PC-9 (cell line): ENCODE measurements around the gene CGGBP1. TPM values are rescaled to one million over a fixed set of nuclear protein-coding genes. Genes with fewer than 3 reads are reported as not detected.

Experiments
- BruUV-seq: library from RNA; stranded (reverse); fragments of 400-500 nt; replicated peaks from 2 replicates; lab custom pipeline; 2021; lab: Mats Ljungman, UMichigan
- CTCF ChIA-PET: fragments of 300-600 bp; sonication (Branson Sonifier 250); formaldehyde crosslinking; loops from one replicate; lab custom pipeline; 2022; ENCODE audit warnings: antibody characterized with exemption; lab: Charles Lee
- POLR2A ChIA-PET: fragments of 300-600 bp; sonication (Branson Sonifier 250); formaldehyde crosslinking; loops from one replicate; lab custom pipeline; 2022; ENCODE audit warnings: antibody characterized with exemption; ENCODE audit not compliant: unreplicated experiment; lab: Charles Lee
- DNase-seq, 2 experiments: peaks; one replicate each; pipeline versions ENCODE4 v3.0.0 to v3.0.0-alpha.2; 2015 to 2022; ENCODE audit warnings: mixed read lengths in 1 of 2
- H2AFZ ChIP-seq: fragments of 200-600 bp; sonication (generic); 2 replicates; pipeline ENCODE4 v1.8.1; 2017; ENCODE audit warnings: antibody characterized with exemption
- H3F3A ChIP-seq: fragments of 200-600 bp; sonication (generic); 2 replicates; pipeline ENCODE4 v1.8.1; 2017; ENCODE audit warnings: antibody characterized with exemption, mild to moderate bottlenecking, low read depth; ENCODE audit not compliant: insufficient read depth
- H3K27ac ChIP-seq: fragments of 200-600 bp; sonication (generic); 2 replicates; pipeline ENCODE4 v1.6.1; 2016; ENCODE audit warnings: mixed run types
- H3K27me3 ChIP-seq: fragments of 200-600 bp; sonication (generic); 2 replicates; pipeline ENCODE4 v1.6.1; 2016; ENCODE audit warnings: low read depth, mixed run types; ENCODE audit not compliant: insufficient read depth
- H3K36me3 ChIP-seq: fragments of 200-600 bp; sonication (generic); 2 replicates; pipeline ENCODE4 v1.6.1; 2016; ENCODE audit warnings: low read depth, mixed run types
- H3K4me1 ChIP-seq: fragments of 200-600 bp; sonication (generic); replicated peaks from 2 replicates; pipeline ENCODE4 v1.6.1; 2016; ENCODE audit warnings: mixed run types; ENCODE audit not compliant: insufficient read depth
- H3K4me2 ChIP-seq: fragments of 200-600 bp; sonication (generic); 2 replicates; pipeline ENCODE4 v1.6.1; 2017; ENCODE audit warnings: mixed run types
- H3K4me3 ChIP-seq: fragments of 200-600 bp; sonication (generic); 2 replicates; pipeline ENCODE4 v1.6.1; 2016; ENCODE audit warnings: mixed run types
- H3K79me2 ChIP-seq: fragments of 200-600 bp; sonication (generic); 2 replicates; pipeline ENCODE4 v1.6.1; 2017; ENCODE audit warnings: low read depth, mixed run types
- H3K9me2 ChIP-seq: fragments of 200-600 bp; sonication (generic); 2 replicates; pipeline ENCODE4 v1.8.1; 2017; ENCODE audit warnings: mild to moderate bottlenecking; ENCODE audit not compliant: insufficient read depth
- H3K9me3 ChIP-seq: fragments of 200-600 bp; sonication (generic); 2 replicates; pipeline ENCODE4 v1.8.1; 2016; ENCODE audit warnings: low read depth; ENCODE audit not compliant: insufficient read depth
- H4K20me1 ChIP-seq: fragments of 200-600 bp; sonication (generic); 2 replicates; pipeline ENCODE4 v1.8.1; 2017; ENCODE audit not compliant: insufficient read depth
- EZH2 ChIP-seq: fragments of 200-600 bp; sonication (generic); IDR thresholded peaks from 2 replicates; pipeline ENCODE4 v1.8.0; 2017; ENCODE audit warnings: antibody characterized with exemption, low read depth
- intact Hi-C: fragments of 100-400 bp; cut with micrococcal nuclease; formaldehyde crosslinking; loops from one replicate; pipeline ENCODE4 v1.10.0; 2022; ENCODE audit not compliant: unreplicated experiment
- total RNA-seq: library from RNA; stranded (reverse); gene quantifications from 2 replicates; pipeline ENCODE4 v1.2.3, GENCODE V29; 2021
- TF ChIP-seq, protein P1 (sequence below): fragments of 200-600 bp; sonication (generic); conservative IDR thresholded peaks from 2 replicates; pipeline ENCODE4 v1.6.1; 2017; ENCODE audit warnings: mixed run types, antibody characterized with exemption, mild to moderate bottlenecking, moderate library complexity

The CGGBP1 gene
- total RNA-seq, 1 experiment from 2014 or later: 47.5 TPM

DNA sequence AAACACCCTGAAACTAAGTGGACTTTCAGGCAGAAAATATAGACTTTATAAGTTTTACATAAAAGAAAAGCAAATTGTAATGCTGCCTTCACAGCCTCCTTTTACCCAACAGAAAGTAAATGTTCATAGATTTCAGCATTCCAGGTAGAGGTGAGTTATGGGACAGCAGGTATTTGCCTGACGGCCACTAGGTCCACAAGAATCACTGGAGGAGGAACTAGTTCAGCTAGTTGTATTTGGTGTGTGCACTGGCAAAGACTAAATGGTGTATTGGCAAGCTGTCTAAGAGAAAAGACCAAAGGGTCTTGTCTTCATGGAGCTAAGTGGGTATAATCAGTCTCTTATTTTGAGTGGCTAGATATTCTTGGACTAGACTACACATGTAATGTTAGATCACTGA lies 34.5 kb upstream of the CGGBP1 start:
- H2AFZ ChIP-seq: no peak overlapping the region
- intact Hi-C loops: no loop called here
- H3F3A ChIP-seq: no peaks in the 10 kb centered on the region
- ChIA-PET POLR2A (no interaction called here), CTCF (no interaction called here)
- BruUV-seq: no TSS peak
- H3K27ac ChIP-seq: no peak overlapping the region
- no peaks in the 10 kb centered on the region for H3K9me2 ChIP-seq
- H4K20me1 ChIP-seq: no peaks in the 10 kb centered on the region
- H3K9me3 ChIP-seq: no peaks in the 10 kb centered on the region
- no peak for TF ChIP-seq EZH2
- TF ChIP-seq, protein P1, sequence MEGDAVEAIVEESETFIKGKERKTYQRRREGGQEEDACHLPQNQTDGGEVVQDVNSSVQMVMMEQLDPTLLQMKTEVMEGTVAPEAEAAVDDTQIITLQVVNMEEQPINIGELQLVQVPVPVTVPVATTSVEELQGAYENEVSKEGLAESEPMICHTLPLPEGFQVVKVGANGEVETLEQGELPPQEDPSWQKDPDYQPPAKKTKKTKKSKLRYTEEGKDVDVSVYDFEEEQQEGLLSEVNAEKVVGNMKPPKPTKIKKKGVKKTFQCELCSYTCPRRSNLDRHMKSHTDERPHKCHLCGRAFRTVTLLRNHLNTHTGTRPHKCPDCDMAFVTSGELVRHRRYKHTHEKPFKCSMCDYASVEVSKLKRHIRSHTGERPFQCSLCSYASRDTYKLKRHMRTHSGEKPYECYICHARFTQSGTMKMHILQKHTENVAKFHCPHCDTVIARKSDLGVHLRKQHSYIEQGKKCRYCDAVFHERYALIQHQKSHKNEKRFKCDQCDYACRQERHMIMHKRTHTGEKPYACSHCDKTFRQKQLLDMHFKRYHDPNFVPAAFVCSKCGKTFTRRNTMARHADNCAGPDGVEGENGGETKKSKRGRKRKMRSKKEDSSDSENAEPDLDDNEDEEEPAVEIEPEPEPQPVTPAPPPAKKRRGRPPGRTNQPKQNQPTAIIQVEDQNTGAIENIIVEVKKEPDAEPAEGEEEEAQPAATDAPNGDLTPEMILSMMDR: no peak
- H3K4me3 ChIP-seq: no peak overlapping the region
- H3K27me3 ChIP-seq: no peaks in the 10 kb centered on the region
- no peak overlapping the region for H3K4me2 ChIP-seq
- H3K4me1 ChIP-seq: no peaks in the 10 kb centered on the region
- H3K79me2 ChIP-seq: no peaks in the 10 kb centered on the region
- peaks cover 10% of the 10 kb centered on the region for H3K36me3 ChIP-seq
- no peak for DNase-seq

DNA sequence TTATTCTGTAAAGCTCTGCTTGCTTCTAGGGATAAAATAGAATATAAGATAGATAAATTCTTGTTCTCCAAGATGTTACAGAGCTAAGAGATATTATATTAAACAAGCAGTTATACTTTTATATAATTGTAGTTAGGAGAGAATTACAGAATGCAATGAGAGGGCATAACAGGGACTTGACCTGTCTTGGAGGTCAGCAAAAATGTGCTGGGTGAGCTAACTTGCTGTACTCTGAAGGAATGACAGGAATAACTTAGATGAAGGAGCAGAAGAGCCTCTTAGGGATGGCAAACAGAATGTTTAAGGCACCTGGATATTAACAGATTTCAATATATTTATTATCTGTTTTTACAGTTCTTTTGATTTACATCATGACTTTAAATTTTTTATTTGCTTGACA lies 33.5 kb upstream of the CGGBP1 start:
- H3K9me3 ChIP-seq: no peaks in the 10 kb centered on the region
- no peak overlapping the region for H3K4me3 ChIP-seq
- no peaks in the 10 kb centered on the region for H3K9me2 ChIP-seq
- no peaks in the 10 kb centered on the region for H4K20me1 ChIP-seq
- POLR2A ChIA-PET: no interaction called here
- CTCF ChIA-PET: no interaction called here
- no peak for TF ChIP-seq EZH2
- TF ChIP-seq, protein P1: no peak
- intact Hi-C loops: no loop called here
- no TSS peak for BruUV-seq
- no peak overlapping the region for H3K4me2 ChIP-seq
- DNase-seq: no peak
- no peak overlapping the region for H2AFZ ChIP-seq
- H3K27ac ChIP-seq: no peak overlapping the region
- no peaks in the 10 kb centered on the region for H3K27me3 ChIP-seq
- H3F3A ChIP-seq: no peaks in the 10 kb centered on the region
- peaks cover 13% of the 10 kb centered on the region for H3K36me3 ChIP-seq
- peaks cover 7% of the 10 kb centered on the region; the same call in 1 of the 2 replicates for H3K79me2 ChIP-seq
- H3K4me1 ChIP-seq: no peaks in the 10 kb centered on the region

GRCh38 chr3:88090681-88091080 lies 31.9 kb upstream of the CGGBP1 start:
- intact Hi-C loops: no loop called here
- ChIA-PET POLR2A (no interaction called here), CTCF (no interaction called here)
- Histone ChIP-seq H3K4me3 (no peak overlapping the region), H3K27ac (no peak overlapping the region), H3F3A (no peaks in the 10 kb centered on the region), H3K9me2 (no peaks in the 10 kb centered on the region), H3K9me3 (no peaks in the 10 kb centered on the region), H3K36me3 (peaks cover 7% of the 10 kb centered on the region; the same call in 1 of the 2 replicates), H4K20me1 (no peaks in the 10 kb centered on the region), H2AFZ (no peak overlapping the region), H3K79me2 (peaks cover 7% of the 10 kb centered on the region; the same call in 1 of the 2 replicates), H3K27me3 (no peaks in the 10 kb centered on the region), H3K4me2 (no peak overlapping the region), H3K4me1 (no peaks in the 10 kb centered on the region)
- no peak for DNase-seq
- no peak for TF ChIP-seq EZH2
- TF ChIP-seq, protein P1: no peak
- BruUV-seq: no TSS peak
